Stimulated activated memory B cell treated with anti-CD40 and anti-IgM and Interleukin-4, amounts not matched to agents 10 μg/mL and 1 μg/mL and 100 μg/mL, for 72 hours (primary cell): Measurements from ENCODE around the gene GCLM.
A peak's percentile ranks its signal among the peaks of the same experiment; 100 is the strongest.

Source experiments
- ATAC-seq: fragments of 150-1000 bp; cut with Tn5 transposase; 2 replicates; pipeline ENCODE4 v1.10.0; 2021
- H3K27ac Mint-ChIP-seq: one replicate; pipeline ENCODE4 v1.8.0; 2022; ENCODE audit warnings: mild to moderate bottlenecking, mixed read lengths
- H3K27me3 Mint-ChIP-seq: one replicate; pipeline ENCODE4 v1.8.0; 2022; ENCODE audit warnings: mixed read lengths
- H3K36me3 Mint-ChIP-seq: one replicate; pipeline ENCODE4 v1.8.0; 2022; ENCODE audit warnings: mixed read lengths
- H3K4me1 Mint-ChIP-seq: one replicate; pipeline ENCODE4 v1.8.0; 2022; ENCODE audit warnings: mixed read lengths
- H3K4me3 Mint-ChIP-seq: one replicate; pipeline ENCODE4 v1.8.0; 2022; ENCODE audit warnings: mild to moderate bottlenecking, moderate library complexity, mixed read lengths
- H3K9me3 Mint-ChIP-seq: one replicate; pipeline ENCODE4 v1.8.0; 2022; ENCODE audit warnings: mixed read lengths

The GCLM gene

GRCh38 chr1:93906480-93906879 lies 2.8 kb downstream of the GCLM start:
- Mint-ChIP-seq H3K27me3 (no peaks in the 10 kb centered on the region), H3K9me3 (no peaks in the 10 kb centered on the region), H3K4me1 (peaks cover 19% of the 10 kb centered on the region), H3K27ac (no peak overlapping the region), H3K4me3 (no peak overlapping the region), H3K36me3 (no peaks in the 10 kb centered on the region)
- ATAC-seq, result no peak

GRCh38 chr1:93905734-93906133 lies 3.5 kb downstream of the GCLM start:
- H3K9me3 Mint-ChIP-seq, result no peaks in the 10 kb centered on the region
- peaks cover 6% of the 10 kb centered on the region for H3K36me3 Mint-ChIP-seq
- H3K4me1 Mint-ChIP-seq, result peaks cover 19% of the 10 kb centered on the region
- no peak overlapping the region for H3K4me3 Mint-ChIP-seq
- H3K27ac Mint-ChIP-seq, result no peak overlapping the region
- ATAC-seq, result no peak
- no peaks in the 10 kb centered on the region for H3K27me3 Mint-ChIP-seq

GRCh38 chr1:93905051-93905450 lies 4.2 kb downstream of the GCLM start:
- H3K36me3 Mint-ChIP-seq, result peaks cover 9% of the 10 kb centered on the region
- H3K27me3 Mint-ChIP-seq, result no peaks in the 10 kb centered on the region
- ATAC-seq, result no peak
- no peak overlapping the region for H3K4me3 Mint-ChIP-seq
- H3K4me1 Mint-ChIP-seq, result peaks cover 17% of the 10 kb centered on the region
- H3K27ac Mint-ChIP-seq, result no peak overlapping the region
- H3K9me3 Mint-ChIP-seq, result no peaks in the 10 kb centered on the region

- peak overlapping the region; percentile 15 for H3K4me3 Mint-ChIP-seq
- H3K4me1 Mint-ChIP-seq, result peaks cover 14% of the 10 kb centered on the region
- H3K9me3 Mint-ChIP-seq, result no peaks in the 10 kb centered on the region
- H3K36me3 Mint-ChIP-seq, result peaks cover 13% of the 10 kb centered on the region
- no peak for ATAC-seq
- H3K27ac Mint-ChIP-seq, result no peak overlapping the region
- no peaks in the 10 kb centered on the region for H3K27me3 Mint-ChIP-seq
Measured at GRCh38 chr1:93904228-93904627, 5.0 kb downstream of the GCLM start.

- Mint-ChIP-seq H3K36me3 (peaks cover 13% of the 10 kb centered on the region), H3K4me1 (peaks cover 9% of the 10 kb centered on the region), H3K9me3 (no peaks in the 10 kb centered on the region), H3K27ac (no peak overlapping the region), H3K27me3 (no peaks in the 10 kb centered on the region), H3K4me3 (no peak overlapping the region)
- no peak for ATAC-seq
Measured at GRCh38 chr1:93900723-93901504, 8.3 kb downstream of the GCLM start.

- H3K27me3 Mint-ChIP-seq, result no peaks in the 10 kb centered on the region
- H3K27ac Mint-ChIP-seq, result no peak overlapping the region
- ATAC-seq, result no peak
- peaks cover 9% of the 10 kb centered on the region for H3K4me1 Mint-ChIP-seq
- H3K4me3 Mint-ChIP-seq, result no peak overlapping the region
- H3K36me3 Mint-ChIP-seq, result peaks cover 13% of the 10 kb centered on the region
- H3K9me3 Mint-ChIP-seq, result no peaks in the 10 kb centered on the region
Measured at GRCh38 chr1:93899543-93900207, 9.6 kb downstream of the GCLM start.

- no peak for ATAC-seq
Measured at GRCh38 chr1:93888900-93889299, 20.3 kb downstream of the GCLM start.

GRCh38 chr1:93882269-93882668 lies 27.0 kb downstream of the GCLM start:
- Mint-ChIP-seq H3K36me3 (peaks cover 5% of the 10 kb centered on the region), H3K9me3 (no peaks in the 10 kb centered on the region), H3K27ac (no peak overlapping the region), H3K4me1 (peaks cover 20% of the 10 kb centered on the region), H3K4me3 (no peak overlapping the region), H3K27me3 (no peaks in the 10 kb centered on the region)
- no peak for ATAC-seq

More at GRCh38 chr1:93888900-93889299, 20.3 kb downstream of the GCLM start:
- Mint-ChIP-seq H3K36me3 (peaks cover 15% of the 10 kb centered on the region), H3K27ac (no peak overlapping the region), H3K27me3 (no peaks in the 10 kb centered on the region), H3K4me1 (no peaks in the 10 kb centered on the region), H3K9me3 (no peaks in the 10 kb centered on the region), H3K4me3 (no peak overlapping the region)

GRCh38 chr1:93880731-93881130 lies 28.5 kb downstream of the GCLM start:
- Mint-ChIP-seq H3K27ac (no peak overlapping the region), H3K9me3 (no peaks in the 10 kb centered on the region), H3K27me3 (no peaks in the 10 kb centered on the region), H3K36me3 (peaks cover 18% of the 10 kb centered on the region), H3K4me3 (no peak overlapping the region), H3K4me1 (peaks cover 34% of the 10 kb centered on the region)
- no peak for ATAC-seq

- peak; percentile 98 for ATAC-seq
- peaks cover 35% of the 10 kb centered on the region for H3K36me3 Mint-ChIP-seq
- H3K27me3 Mint-ChIP-seq, result no peaks in the 10 kb centered on the region
- H3K4me1 Mint-ChIP-seq, result peaks cover 49% of the 10 kb centered on the region
- peak within 1 kb of the TSS; percentile 98 for H3K27ac Mint-ChIP-seq
- no peaks in the 10 kb centered on the region for H3K9me3 Mint-ChIP-seq
- H3K4me3 Mint-ChIP-seq, result peak within 1 kb of the TSS; percentile 87
Measured at GRCh38 chr1:93878889-93879586, 30.2 kb downstream of the GCLM start, which contains the start of gene DNTTIP2. Gene DNTTIP2 (minus strand): TSS chr1:93879206. CDS start chr1:93879148, 58 bp downstream.

- Mint-ChIP-seq H3K4me1 (peaks cover 51% of the 10 kb centered on the region), H3K9me3 (no peaks in the 10 kb centered on the region), H3K4me3 (peak overlapping the region; percentile 87), H3K27me3 (no peaks in the 10 kb centered on the region), H3K36me3 (peaks cover 38% of the 10 kb centered on the region), H3K27ac (peak overlapping the region; percentile 98)
- peak; percentile 78 for ATAC-seq
Measured at GRCh38 chr1:93878501-93878888, 30.7 kb downstream of the GCLM start.

GRCh38 chr1:93877529-93877928 lies 31.7 kb downstream of the GCLM start:
- no peak for ATAC-seq
- Mint-ChIP-seq H3K9me3 (no peaks in the 10 kb centered on the region), H3K4me3 (peak overlapping the region; percentile 87), H3K4me1 (peaks cover 51% of the 10 kb centered on the region), H3K36me3 (peaks cover 38% of the 10 kb centered on the region), H3K27me3 (no peaks in the 10 kb centered on the region), H3K27ac (peak overlapping the region; percentile 98)

- peaks cover 51% of the 10 kb centered on the region for H3K4me1 Mint-ChIP-seq
- no peaks in the 10 kb centered on the region for H3K9me3 Mint-ChIP-seq
- no peaks in the 10 kb centered on the region for H3K27me3 Mint-ChIP-seq
- ATAC-seq, result no peak
- H3K27ac Mint-ChIP-seq, result peak overlapping the region; percentile 36
- peaks cover 49% of the 10 kb centered on the region for H3K36me3 Mint-ChIP-seq
- peak overlapping the region; percentile 60 for H3K4me3 Mint-ChIP-seq
Measured at GRCh38 chr1:93876244-93876643, 33.0 kb downstream of the GCLM start.

GRCh38 chr1:93874025-93874651 lies 35.1 kb downstream of the GCLM start:
- Mint-ChIP-seq H3K9me3 (no peaks in the 10 kb centered on the region), H3K36me3 (peaks cover 63% of the 10 kb centered on the region), H3K27ac (peak overlapping the region; percentile 38), H3K27me3 (no peaks in the 10 kb centered on the region), H3K4me3 (no peak overlapping the region), H3K4me1 (peaks cover 42% of the 10 kb centered on the region)
- no peak for ATAC-seq

GRCh38 chr1:93871366-93871765 lies 37.9 kb downstream of the GCLM start:
- Mint-ChIP-seq H3K27me3 (no peaks in the 10 kb centered on the region), H3K4me1 (peaks cover 21% of the 10 kb centered on the region), H3K9me3 (no peaks in the 10 kb centered on the region), H3K4me3 (no peak overlapping the region), H3K36me3 (peaks cover 64% of the 10 kb centered on the region), H3K27ac (peak overlapping the region; percentile 37)
- ATAC-seq, result no peak
